NCI-H2171 treated with DMSO at 0.1 percent for 48 hours (cell line): ENCODE data around the gene ZBP1.

Experiments
- DNase-seq: peaks from one replicate; lab custom pipeline; 2025; lab: John Stamatoyannopoulos, UW

The ZBP1 gene

GRCh38 chr20:57586370-57586793 is 33.8 kb downstream of the ZBP1 start:
- no peak for DNase-seq

GRCh38 chr20:57585466-57586213 is 34.6 kb downstream of the ZBP1 start:
- no peak for DNase-seq

DNA sequence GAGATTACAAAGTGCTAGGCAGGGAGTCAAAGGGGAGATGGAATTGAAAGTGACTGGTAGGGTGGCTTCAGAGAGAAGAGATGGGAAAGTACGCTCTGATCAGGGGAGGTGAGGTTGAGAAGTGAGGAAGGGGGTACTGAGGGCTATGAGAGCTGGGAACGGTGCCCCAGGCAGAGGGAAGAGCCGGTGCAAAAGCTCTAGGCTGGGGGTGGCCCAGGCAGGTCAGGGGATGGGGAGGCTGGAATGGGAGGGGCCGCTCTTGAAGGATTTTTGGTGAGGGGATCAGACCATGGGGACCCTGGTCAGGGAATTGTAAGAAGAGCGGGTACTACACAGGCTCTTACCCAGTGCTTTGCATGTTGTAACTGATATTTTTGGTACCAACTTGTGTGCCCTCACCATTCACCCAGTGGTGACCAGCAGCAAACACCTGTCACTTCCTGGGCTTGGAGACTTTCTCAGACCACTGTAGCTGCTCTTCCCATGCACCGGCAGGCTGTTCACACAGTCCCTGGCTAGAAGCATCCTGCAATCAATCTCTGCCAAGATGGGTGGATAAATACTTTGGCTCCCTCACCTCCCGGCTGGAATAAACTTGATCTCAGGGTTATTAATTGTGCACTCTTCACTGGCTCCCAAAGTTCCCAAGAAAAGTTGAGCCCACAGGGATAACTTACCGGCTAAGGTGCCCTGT is 35.3 kb downstream of the ZBP1 start:
- DNase-seq: no peak

GRCh38 chr20:57583289-57584257 is 36.7 kb downstream of the ZBP1 start:
- no peak for DNase-seq

DNA sequence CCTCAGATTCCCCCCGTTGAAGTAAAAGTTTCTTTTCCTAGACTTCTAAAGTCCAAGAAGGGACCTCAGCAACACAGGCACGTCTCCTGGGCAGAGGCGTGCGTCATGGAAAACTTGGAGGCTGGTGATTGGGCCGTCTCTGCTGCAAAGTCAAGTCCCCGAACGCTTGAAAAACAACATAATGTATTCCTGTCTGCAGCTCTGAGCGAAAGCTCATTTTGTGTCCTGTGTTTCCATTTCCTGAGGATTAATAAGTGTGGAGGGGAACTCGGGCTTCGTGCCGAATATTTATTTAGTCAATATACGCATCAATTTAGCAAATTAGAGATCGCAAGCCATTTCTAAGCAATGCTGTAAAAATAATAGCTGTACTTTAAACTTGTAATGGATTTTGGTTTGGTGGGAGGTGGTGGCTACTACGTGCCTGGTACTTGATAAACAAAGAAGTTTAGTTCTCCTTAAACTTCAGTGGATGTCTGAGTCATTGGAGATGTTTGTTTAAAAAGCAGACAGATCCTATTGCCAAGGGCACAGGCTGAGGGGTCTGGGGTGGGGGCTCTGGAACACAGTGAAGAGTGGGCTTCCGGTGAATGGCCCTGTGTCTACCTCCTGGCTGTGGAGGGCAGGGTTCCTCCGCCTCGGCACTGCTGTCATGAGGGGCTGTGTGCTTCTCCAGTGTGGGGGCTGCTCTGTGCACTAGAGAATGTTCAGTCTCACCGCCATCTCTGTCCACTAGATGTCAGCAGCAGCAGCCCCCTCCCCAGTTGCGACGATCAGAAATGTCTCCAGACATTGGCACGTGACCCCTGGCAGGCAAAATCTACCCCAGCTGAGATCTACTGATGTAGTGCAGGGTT is 37.6 kb downstream of the ZBP1 start:
- DNase-seq: peak; percentile 10

DNA sequence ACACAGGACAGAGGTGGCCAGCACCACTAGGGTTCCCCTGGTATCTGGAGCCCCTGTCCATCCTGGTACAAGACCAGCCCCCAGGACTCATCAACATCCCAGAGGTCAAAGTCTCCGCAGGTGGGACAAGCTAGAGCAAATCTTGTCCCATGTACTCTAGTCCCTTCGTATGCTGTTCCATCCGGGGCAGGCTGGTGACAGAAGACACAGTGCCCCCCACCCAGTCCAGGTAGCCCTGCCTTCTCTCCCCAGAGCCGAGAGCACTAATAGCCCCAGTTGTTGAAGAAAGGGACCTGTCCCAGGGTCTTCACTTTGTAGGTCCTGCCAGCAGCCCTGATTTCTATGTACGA is 38.2 kb downstream of the ZBP1 start:
- no peak for DNase-seq

DNA sequence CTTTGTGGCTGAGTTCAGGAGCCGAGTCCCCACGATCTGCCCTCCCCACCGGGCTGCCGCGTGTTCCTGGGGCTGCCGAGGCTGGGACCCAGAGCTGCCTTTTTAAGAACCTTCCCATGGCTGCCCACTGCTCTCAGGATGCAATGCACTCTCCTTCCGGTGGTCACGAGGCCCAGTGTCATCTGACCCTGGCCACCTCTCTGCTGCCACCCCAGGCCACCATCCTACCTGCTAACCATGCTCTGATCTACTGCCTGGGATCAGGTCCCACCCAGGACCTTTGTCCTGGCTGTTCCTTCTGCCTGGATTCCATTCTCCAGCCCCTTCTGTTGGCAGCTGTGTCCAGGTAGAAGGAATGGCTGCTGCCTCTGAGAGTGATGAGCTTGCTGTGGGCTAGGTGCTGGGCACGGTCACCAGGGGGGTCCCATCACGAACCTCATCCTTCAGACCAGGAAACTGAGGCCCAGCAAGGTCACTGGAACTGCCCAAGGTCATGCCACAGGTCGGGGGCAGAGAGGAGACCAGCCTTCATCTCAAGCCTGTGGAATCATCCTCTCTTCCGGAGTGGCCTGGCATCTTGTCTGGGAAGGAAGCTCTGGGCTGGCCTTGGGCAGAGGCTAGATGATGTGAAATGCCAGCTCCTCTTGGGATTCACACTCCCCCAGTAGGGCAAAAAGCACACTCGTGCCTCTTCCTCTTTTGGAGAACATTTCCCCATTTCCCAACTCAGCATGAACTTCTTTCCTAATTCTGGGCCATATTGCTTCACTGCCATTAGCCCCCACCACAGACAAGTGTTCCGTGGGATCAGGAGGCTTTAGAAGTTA is 38.8 kb downstream of the ZBP1 start:
- DNase-seq: no peak

- DNase-seq: no peak
These were observed 39.6 kb downstream of the ZBP1 start for GRCh38 chr20:57580478-57581201.

DNA sequence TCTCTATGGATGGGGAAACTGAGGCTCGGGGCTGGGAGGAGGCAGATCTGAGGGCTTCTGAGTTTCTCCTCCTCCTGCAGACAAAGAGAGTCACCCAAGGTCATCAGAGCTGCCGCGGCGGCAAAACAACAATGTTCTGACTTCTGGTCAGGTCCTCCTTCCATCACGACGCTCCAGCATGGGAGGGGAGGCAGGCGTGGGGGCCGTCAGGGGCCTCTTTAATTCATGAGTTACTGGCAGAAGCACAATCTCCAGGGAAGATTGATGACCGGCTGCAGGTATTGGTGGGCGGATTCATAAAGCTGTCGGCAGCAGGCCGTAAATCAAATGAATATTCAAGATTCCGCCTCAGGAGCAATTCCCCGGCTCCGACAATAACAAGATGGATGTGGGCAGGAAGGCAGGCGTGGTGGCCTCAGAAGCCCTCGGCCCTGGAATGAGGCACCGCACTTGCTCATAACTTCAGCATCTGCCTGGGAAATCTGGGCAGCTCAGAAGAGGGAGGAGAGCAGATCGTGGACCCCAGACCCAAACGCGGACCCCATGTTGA is 40.3 kb downstream of the ZBP1 start:
- no peak for DNase-seq

DNA sequence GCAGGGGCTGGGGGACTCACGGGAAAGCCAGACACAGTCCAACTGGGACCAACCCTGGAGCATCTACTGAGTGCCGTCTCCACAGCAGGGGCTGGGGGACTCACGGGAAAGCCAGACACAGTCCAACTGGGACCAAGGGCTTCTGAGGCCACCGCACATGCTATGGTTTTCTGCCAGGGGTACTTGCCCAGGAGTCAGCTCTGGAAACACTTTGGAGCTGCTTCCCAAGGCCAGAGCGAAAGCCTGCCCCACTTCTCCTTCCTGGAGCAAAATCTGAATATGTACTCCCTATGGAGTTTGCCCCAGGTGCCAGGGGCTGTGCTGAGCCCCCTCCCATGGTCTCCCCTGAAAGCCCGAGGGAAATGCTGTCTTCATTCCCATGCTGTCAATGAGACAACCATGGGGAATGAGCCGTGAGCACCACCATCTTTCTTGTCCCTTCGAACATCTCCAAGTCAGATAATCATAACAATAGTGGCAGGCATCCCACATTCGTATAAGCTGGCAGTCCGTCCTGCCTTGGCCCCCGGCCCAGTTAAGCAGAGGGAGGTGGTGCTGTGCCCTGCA is 40.8 kb downstream of the ZBP1 start:
- DNase-seq: no peak

DNA sequence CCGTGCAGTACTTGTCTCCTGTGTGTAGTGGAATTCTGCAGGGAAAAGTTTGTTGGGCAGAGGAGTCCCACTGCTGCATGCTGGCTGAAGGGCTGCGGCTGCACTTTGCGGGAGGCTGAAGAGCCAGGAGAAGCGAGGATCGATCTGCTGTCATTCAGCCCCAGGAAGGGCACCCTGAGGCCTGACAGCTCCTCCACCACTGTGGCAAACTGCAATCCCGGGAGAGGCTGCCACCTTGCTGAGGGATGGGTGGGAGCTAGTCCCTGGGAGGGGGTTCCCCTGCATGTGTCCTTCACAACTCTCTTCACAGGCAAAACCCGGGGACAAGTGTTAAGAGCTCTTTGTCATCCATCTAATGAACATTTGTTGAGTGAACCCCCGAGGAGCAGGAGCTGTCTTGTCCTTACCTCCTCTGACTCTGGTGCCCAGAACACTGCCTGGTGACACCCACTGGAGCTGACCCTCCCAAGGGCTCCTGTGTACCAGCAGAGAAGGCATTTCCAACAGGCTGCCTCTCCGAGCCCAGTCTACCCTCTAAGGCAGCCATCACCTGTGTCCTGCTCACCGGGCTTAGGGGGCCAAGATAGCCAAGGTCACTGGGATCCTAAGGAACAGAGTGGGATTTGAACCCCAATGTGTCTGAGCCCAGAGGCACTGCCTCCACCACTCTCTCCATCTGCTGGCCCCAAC is 41.6 kb downstream of the ZBP1 start:
- no peak for DNase-seq

DNA sequence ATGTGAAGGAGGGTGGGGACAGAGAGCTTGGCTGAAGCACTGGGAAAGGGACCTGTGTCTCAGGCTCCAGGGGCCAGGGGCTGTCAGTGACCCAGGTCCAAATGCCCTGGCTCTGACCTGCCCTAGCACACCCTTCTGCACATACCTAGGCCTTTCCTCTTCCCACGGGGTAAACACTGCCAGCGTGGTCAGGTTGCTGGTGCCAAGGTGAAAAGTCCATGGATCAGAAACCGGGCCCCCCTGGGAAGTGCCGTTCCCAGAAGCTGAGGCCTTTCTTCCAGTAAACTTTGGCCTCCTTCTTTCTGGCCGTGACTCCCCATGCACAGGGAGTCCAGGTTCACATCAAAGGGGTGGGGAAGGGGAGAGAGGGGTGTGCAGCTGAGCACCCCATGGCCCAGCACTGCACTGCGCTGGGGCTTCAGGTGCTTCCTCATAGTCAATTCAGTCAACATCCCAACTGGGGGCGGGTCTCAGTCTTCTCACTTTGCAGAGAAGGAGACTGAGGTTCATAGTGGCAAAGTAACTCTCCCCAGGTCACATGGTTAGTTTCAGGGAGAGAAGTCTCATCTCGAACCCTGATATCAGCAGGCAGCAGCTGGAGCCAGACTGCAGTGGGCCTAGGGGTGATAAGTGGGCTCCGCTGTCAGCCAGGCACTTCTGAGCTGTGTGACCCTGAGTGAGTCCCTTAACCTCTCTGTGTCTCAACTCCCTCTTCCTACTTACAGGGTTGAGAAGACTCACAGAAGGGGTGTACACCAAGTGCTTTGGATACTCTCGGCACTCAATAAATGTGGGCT is 42.3 kb downstream of the ZBP1 start:
- no peak for DNase-seq

GRCh38 chr20:57576617-57577550 is 43.3 kb downstream of the ZBP1 start:
- no peak for DNase-seq

GRCh38 chr20:57576002-57576401 is 44.2 kb downstream of the ZBP1 start:
- DNase-seq: no peak

- no peak for DNase-seq
These were observed 45.3 kb downstream of the ZBP1 start for GRCh38 chr20:57574954-57575353.

DNA sequence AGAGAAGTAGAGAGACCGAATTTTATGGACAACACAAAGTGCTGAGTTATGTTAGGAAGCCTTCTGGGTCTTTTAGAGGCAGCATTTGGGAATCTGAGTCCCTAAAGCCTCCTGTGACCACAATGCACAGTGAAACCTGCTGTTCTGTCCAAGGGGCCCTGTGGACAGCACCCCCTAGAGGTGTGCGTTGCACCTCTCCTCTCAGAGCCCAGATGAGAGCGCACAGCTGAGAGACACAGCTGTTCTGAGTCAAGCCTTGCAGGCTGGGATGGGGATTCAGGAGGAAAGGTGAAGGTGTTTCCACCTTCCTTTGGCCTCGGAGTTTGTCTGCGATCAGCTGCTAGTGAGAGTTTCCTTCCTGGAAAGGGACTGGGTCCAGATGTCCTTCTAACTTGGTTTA is 46.3 kb downstream of the ZBP1 start:
- no peak for DNase-seq

DNA sequence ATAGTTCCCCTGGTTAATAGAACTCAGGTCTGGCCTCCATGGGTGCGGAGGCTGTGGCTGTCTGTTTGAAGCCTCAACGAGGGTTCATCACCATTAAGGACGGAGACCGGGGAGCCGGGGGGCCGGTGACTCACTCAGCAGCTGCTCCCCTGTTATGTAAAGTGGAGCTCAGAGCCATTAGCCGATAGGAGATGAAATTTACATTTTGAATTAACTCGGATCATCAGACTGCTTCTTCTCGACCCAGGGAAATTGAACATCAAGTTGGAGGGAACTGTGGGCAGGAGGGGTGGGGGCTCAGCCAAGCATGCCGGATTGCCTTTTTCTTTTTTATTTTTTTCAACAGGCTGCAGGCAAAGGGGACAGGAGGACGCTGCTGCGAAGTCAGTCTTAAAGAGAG is 47.0 kb downstream of the ZBP1 start:
- DNase-seq: no peak
